Activated naive CD4-positive, alpha-beta T cell treated with anti-CD3 and anti-CD28 coated beads, Interleukin-2, amount 10 ng/mL, durations not matched to agents 7 days and 5 days (primary cell): Measurements from ENCODE around the gene MAML3.
A peak's percentile ranks its signal among the peaks of the same experiment; 100 is the strongest.

Source experiments
- CTCF ChIA-PET: fragments of 350-600 bp; sonication (Branson Sonifier 250); formaldehyde crosslinking; loops from one replicate; lab custom pipeline; 2021; ENCODE audit warnings: antibody characterized with exemption; lab: Charles Lee
- DNase-seq: peaks from one replicate; pipeline ENCODE4 v3.0.0-alpha.2; 2020
- H3K27ac Mint-ChIP-seq: one replicate; pipeline ENCODE4 v1.8.0; 2021; ENCODE audit warnings: mild to moderate bottlenecking, moderate library complexity, mixed read lengths
- H3K27me3 Mint-ChIP-seq: one replicate; pipeline ENCODE4 v1.8.0; 2021; ENCODE audit warnings: mild to moderate bottlenecking, mixed read lengths
- H3K36me3 Mint-ChIP-seq: one replicate; pipeline ENCODE4 v1.8.0; 2021; ENCODE audit warnings: mixed read lengths
- H3K4me1 Mint-ChIP-seq: one replicate; pipeline ENCODE4 v1.8.0; 2021; ENCODE audit warnings: mixed read lengths
- H3K4me3 Mint-ChIP-seq: one replicate; pipeline ENCODE4 v1.8.0; 2021; ENCODE audit warnings: mild to moderate bottlenecking, moderate library complexity, mixed read lengths
- H3K9me3 Mint-ChIP-seq: one replicate; pipeline ENCODE4 v1.8.0; 2021; ENCODE audit warnings: mixed read lengths

The MAML3 gene

DNA sequence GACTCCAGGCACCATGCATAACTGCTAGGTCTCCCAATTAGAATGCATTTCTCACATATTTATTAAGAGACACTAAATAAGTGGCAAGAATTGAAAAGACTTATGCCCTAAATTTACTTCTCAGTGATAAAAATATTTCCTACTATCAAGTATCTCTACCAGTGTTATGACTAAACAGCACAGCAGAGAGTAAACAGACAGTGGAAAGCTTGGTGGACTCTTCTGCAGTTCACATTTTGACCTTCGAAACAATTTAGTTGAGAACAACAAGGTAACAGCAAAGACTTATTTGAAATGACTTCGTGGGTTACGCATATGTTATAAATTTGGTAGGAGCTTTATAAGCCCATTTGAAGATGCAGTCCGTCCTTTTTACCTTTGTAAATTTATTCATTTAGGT lies 16.3 kb upstream of the MAML3 start:
- H3K4me3 Mint-ChIP-seq = no peak overlapping the region
- CTCF ChIA-PET = no interaction called here

DNA sequence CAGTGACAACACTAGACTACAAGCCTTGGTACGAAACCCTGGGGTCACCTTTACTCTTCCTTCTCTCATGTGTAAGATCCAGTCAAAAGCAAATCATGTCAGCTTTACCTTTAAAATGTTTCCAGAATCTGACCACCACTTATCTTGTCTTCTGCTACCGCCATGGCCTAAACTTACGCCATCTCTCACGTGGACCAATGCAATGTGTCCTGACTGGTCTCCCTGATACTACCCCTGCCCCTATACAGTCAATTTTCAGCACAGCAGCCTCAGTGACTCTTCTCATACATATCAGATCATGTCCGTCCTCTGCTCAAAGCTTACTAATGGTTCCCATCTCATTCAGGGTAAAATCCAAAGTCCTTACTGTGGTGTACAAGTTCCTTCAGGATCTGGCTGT lies 15.0 kb upstream of the MAML3 start:
- H3K4me3 Mint-ChIP-seq = no peak overlapping the region
- CTCF ChIA-PET = no interaction called here
- H3K9me3 Mint-ChIP-seq = no peaks in the 10 kb centered on the region
- no peak for DNase-seq
- H3K27me3 Mint-ChIP-seq = peaks cover 25% of the 10 kb centered on the region
- no peaks in the 10 kb centered on the region for H3K4me1 Mint-ChIP-seq
- no peak overlapping the region for H3K27ac Mint-ChIP-seq
- H3K36me3 Mint-ChIP-seq = no peaks in the 10 kb centered on the region

More for the DNA sequence above, 16.3 kb upstream of the MAML3 start:
- H3K27me3 Mint-ChIP-seq = peaks cover 27% of the 10 kb centered on the region
- no peak for DNase-seq
- no peak overlapping the region for H3K27ac Mint-ChIP-seq
- H3K9me3 Mint-ChIP-seq = no peaks in the 10 kb centered on the region
- H3K36me3 Mint-ChIP-seq = no peaks in the 10 kb centered on the region
- H3K4me1 Mint-ChIP-seq = no peaks in the 10 kb centered on the region

DNA sequence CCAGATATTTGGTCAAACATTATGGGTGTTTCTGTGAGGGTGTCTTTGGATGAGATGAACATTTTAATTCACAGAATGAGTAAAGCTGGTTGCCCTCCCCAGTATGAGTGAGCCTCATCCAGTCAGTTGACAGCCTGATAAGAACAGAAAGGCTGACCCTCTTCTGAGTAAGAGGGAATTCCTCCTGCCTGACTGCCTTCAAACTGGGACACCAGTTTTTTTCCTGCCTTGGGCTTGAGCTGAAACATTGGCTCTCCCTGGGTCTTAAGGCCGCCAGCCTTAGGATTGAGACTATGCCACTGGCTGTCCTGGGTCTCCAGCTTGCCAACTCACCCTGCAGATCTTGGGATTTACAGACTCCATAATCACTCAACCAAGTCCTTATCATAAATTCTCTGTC lies 14.5 kb upstream of the MAML3 start:
- Mint-ChIP-seq H3K4me3 (no peak overlapping the region), H3K9me3 (no peaks in the 10 kb centered on the region), H3K27me3 (peaks cover 25% of the 10 kb centered on the region), H3K4me1 (no peaks in the 10 kb centered on the region), H3K36me3 (no peaks in the 10 kb centered on the region), H3K27ac (no peak overlapping the region)
- CTCF ChIA-PET = no interaction called here
- no peak for DNase-seq

DNA sequence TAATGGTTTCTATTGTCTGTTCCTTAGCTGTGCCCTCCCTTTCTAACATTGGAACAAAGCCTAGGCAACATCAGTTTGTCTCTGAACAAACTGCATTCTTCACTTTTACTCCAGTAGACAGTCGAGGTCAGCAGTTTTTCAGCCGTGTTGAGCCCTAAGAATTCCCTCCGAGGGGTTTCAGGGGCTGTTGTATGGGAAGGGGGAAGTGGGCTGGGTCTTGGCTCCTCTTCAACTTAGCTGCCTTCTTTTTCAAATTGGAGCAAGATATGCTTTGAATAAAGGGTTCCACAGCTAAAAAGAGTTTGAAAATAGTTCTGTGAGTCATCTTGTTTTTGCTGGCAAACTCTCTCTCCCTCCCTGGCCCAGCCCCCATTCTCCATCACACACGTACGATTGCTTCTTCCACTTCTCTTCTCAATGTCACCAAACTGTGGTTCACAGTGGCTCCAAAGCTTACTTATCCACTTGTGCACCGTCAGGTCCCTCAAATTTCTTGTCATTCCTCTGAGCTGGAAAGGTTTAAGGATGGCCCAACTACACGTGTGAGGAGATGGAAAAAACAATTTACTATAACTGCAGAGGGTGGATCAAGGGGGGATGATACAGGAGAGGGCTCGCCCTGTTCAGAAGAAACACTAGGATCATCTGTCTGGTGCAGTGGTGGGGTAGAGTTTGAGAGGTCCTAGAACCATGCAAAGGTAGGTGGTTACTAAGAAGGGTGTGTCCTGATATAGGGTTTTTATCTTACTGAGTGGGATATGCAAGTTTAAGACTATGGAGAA lies 9.2 kb upstream of the MAML3 start:
- CTCF ChIA-PET = interaction anchor here (0.6 to 1.1 kb wide), 2 partner anchors 90 to 560 kb away, joined by 3 read pairs; no protein-coding TSS in a partner anchor
- Mint-ChIP-seq H3K36me3 (peaks cover 2% of the 10 kb centered on the region), H3K27ac (no peak overlapping the region), H3K4me3 (no peak overlapping the region), H3K9me3 (peaks cover 7% of the 10 kb centered on the region), H3K4me1 (no peaks in the 10 kb centered on the region), H3K27me3 (peaks cover 17% of the 10 kb centered on the region)
- DNase-seq = no peak

DNA sequence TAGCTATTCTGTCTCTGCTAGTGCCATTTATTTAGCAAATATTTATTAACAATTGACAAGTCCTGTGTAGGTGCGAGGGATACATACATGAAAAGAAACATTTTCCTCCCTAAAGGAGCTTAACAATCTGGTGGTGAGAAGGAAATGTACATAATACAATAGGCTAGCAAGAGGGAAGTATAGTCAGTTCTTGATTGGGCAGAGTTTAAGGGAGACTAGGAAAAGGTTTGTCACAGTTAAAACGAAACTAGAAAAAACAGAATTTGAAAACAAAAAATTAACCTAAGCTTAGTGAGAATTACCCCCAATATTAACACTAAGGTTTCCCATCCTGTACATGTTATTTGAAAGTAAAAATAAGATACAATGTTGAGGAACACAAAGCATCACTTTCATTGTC lies 8.6 kb upstream of the MAML3 start:
- no peak overlapping the region for H3K27ac Mint-ChIP-seq
- H3K4me3 Mint-ChIP-seq = no peak overlapping the region
- H3K27me3 Mint-ChIP-seq = peaks cover 21% of the 10 kb centered on the region

DNA sequence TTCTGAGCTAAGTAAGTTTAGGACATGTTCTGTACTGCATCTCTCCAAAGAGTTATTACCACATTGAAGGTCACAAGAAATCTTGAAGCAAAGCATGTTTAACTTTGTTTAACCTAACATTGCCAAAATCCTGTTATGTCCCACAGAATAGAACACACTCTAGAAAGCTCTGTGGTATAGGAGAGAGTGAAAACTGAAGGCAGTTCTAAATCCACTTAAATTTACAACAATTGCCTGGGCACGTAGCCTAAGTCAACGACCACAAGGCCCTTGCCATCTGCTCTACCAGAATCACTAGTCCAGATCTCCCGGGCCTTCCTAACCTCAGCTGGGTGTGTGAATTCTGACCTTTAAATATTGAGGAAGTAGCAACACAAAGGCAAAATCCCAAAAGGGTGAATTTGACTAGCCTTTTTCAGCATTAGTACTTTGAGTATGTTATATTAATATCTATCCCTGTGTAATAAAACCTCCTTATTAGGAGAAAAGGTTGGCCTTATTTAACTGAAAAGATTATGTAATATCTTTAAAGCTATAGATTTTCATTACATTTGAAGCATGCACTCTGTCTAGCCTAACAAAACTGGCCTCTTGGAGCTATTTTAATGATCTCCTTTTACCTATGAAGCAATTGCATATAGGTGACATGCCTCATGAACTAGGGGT lies 4.5 kb upstream of the MAML3 start:
- H3K27ac Mint-ChIP-seq = no peak overlapping the region
- DNase-seq = no peak
- CTCF ChIA-PET = interaction anchor here (1.3 kb wide), 2 partner anchors 95 to 107 kb away, joined by 3 read pairs; no protein-coding TSS in a partner anchor

More for the DNA sequence above, 8.6 kb upstream of the MAML3 start:
- Mint-ChIP-seq H3K36me3 (peaks cover 2% of the 10 kb centered on the region), H3K9me3 (peaks cover 7% of the 10 kb centered on the region), H3K4me1 (no peaks in the 10 kb centered on the region)
- CTCF ChIA-PET = interaction anchor here (1.1 kb wide), 1 partner anchor 91 kb away, joined by 3 read pairs; no protein-coding TSS in a partner anchor
- DNase-seq = no peak

DNA sequence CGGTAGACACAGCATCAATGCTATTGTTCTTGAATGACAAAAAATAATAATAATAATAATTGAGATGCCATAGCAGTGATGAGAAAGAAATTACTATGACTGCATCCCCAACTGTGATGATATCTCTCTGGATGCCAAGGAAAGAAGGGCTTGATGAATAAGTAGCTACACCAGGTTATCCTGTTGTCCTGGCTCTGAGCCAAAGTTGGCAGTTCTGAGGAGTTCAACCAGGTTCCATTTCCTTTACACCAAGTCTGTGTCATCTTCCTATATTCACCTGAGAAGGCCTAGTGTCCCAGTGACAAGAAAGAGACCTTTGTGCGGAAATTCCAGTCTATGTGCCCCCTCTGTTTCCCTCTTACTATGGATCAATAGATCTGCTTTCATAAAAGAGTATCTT lies 3.4 kb upstream of the MAML3 start:
- Mint-ChIP-seq H3K4me3 (no peak overlapping the region), H3K9me3 (peaks cover 5% of the 10 kb centered on the region), H3K27me3 (peaks cover 53% of the 10 kb centered on the region), H3K4me1 (peaks cover 33% of the 10 kb centered on the region), H3K36me3 (no peaks in the 10 kb centered on the region), H3K27ac (no peak overlapping the region)
- CTCF ChIA-PET = no interaction called here
- DNase-seq = no peak

More for the DNA sequence above, 4.5 kb upstream of the MAML3 start:
- Mint-ChIP-seq H3K4me3 (no peak overlapping the region), H3K27me3 (peaks cover 46% of the 10 kb centered on the region), H3K4me1 (peaks cover 26% of the 10 kb centered on the region), H3K36me3 (peaks cover 2% of the 10 kb centered on the region), H3K9me3 (peaks cover 7% of the 10 kb centered on the region)

DNA sequence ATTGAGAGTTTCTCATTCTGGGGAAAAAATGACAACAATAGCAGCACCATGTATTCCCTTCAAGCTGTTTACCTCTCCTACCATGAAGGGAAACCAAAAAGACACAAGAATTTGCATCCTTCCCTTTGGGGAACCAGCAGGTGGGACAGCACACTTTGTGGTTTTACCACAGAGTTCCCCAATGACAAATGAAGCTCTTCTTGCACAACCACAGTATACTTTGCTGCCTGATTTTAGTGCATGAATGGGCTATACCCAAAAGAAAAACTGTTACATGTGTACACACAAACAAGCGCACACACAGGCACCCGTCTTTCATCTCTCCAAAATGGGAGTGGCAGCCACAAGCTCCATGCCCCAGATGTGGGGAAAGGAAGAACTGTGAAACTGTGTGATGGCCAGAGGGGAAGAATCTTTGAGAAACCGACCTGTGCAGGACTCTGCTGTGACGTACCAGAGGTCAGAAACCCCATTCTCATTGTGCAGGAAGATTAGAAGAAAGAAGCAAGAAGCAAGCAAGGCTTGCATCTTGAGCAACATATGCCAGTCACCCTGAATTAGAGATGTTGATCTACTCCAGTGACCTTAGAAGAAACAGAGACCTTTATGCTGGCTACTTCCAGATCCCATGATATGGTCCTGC lies 2.7 kb upstream of the MAML3 start:
- Mint-ChIP-seq H3K27me3 (peaks cover 60% of the 10 kb centered on the region), H3K4me3 (no peak overlapping the region), H3K27ac (no peak overlapping the region), H3K4me1 (peaks cover 37% of the 10 kb centered on the region), H3K9me3 (peaks cover under 1% of the 10 kb centered on the region), H3K36me3 (no peaks in the 10 kb centered on the region)
- no peak for DNase-seq
- CTCF ChIA-PET = interaction anchor here (1.3 to 1.5 kb wide), 2 partner anchors 96 to 107 kb away, joined by 5 to 7 read pairs; no protein-coding TSS in a partner anchor

DNA sequence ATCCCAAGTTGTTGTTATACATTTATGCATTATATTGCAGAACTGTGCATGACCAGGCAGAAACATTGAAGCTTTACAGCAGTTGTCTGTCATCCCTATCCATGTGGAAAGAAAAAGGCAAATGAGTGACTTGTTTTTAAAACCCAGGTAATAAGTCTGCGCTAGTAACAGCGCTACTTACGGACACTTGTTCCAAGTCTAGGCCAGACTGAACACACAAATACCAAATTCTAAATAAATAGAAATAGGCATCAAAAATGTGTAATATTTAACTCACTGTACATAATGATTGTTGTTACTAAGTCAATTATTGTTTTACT lies 548 bp upstream of the MAML3 start:
- H3K27me3 Mint-ChIP-seq = peaks cover 78% of the 10 kb centered on the region
- CTCF ChIA-PET = interaction anchor here (1.0 to 1.4 kb wide), 2 partner anchors 56 to 99 kb away, joined by 3 to 4 read pairs; no protein-coding TSS in a partner anchor
- H3K27ac Mint-ChIP-seq = peak overlapping the region; percentile 74
- no peak for DNase-seq
- H3K4me1 Mint-ChIP-seq = peaks cover 49% of the 10 kb centered on the region
- H3K4me3 Mint-ChIP-seq = peak overlapping the region; percentile 76
- no peaks in the 10 kb centered on the region for H3K36me3 Mint-ChIP-seq
- no peaks in the 10 kb centered on the region for H3K9me3 Mint-ChIP-seq

DNA sequence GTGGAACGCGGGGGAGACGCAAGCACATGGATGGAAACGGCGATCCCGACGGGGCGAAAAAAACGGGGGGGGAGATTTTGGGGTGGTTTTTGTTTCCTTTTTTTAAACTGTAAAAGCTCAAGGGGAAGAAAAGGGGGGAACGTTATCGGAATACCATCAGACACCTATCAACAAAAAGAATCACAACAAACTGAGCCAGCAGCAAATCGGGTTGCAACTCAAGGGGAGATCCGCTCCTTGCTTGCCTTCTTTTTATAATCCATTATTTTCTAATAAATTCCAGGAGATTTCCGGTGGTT lies 616 bp downstream of the MAML3 start:
- Mint-ChIP-seq H3K27ac (peak overlapping the region; percentile 58), H3K4me1 (peaks cover 54% of the 10 kb centered on the region)

DNA sequence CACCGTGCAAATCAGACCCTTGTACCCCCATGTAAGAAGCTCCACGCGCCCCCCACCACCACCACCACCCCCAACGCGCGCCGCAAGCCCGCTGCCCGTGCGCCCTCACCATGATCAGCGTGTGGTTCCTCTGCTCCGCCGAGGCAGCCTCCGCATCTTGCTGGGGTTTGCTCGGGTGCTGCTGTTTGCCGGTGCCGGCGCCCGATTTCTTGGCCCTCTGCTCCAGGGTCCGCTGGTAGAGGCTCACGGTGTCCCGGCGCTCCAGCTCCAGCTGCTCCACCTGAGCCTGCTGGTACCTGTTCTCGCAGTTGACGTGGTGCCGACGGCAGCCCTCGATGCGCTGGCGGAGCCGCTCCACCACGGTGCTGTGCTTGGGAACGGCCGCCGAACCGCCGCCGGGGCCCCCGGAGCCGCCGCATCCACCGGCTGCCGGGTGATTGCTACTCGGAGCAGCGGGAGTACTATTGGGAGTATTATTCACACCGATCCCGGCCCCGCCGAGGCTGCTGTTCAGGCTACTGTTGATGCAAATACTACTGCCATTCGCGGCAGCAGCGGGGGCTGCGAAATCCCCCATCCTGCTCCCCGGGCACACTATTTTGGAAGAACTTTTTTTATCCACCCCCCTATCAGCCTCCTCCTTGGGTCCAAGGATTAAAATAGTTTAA lies 1.1 kb downstream of the MAML3 start:
- DNase-seq = peak; percentile 56
- peaks cover 85% of the 10 kb centered on the region for H3K27me3 Mint-ChIP-seq
- peak overlapping the region; percentile 76 for H3K4me3 Mint-ChIP-seq
- H3K36me3 Mint-ChIP-seq = no peaks in the 10 kb centered on the region
- H3K27ac Mint-ChIP-seq = peak overlapping the region; percentile 79
- CTCF ChIA-PET = interaction anchor here (0.9 to 2.3 kb wide), 4 partner anchors 57 to 101 kb away, joined by 3 to 6 read pairs (median 4); no protein-coding TSS in a partner anchor
- H3K4me1 Mint-ChIP-seq = peaks cover 54% of the 10 kb centered on the region
- no peaks in the 10 kb centered on the region for H3K9me3 Mint-ChIP-seq

More for the DNA sequence above, 616 bp downstream of the MAML3 start:
- H3K36me3 Mint-ChIP-seq = no peaks in the 10 kb centered on the region
- H3K4me3 Mint-ChIP-seq = peak overlapping the region; percentile 76
- DNase-seq = no peak
- CTCF ChIA-PET = interaction anchor here (1.0 to 1.6 kb wide), 4 partner anchors 54 to 100 kb away, joined by 3 to 5 read pairs (median 4); no protein-coding TSS in a partner anchor
- H3K27me3 Mint-ChIP-seq = peaks cover 86% of the 10 kb centered on the region
- no peaks in the 10 kb centered on the region for H3K9me3 Mint-ChIP-seq

DNA sequence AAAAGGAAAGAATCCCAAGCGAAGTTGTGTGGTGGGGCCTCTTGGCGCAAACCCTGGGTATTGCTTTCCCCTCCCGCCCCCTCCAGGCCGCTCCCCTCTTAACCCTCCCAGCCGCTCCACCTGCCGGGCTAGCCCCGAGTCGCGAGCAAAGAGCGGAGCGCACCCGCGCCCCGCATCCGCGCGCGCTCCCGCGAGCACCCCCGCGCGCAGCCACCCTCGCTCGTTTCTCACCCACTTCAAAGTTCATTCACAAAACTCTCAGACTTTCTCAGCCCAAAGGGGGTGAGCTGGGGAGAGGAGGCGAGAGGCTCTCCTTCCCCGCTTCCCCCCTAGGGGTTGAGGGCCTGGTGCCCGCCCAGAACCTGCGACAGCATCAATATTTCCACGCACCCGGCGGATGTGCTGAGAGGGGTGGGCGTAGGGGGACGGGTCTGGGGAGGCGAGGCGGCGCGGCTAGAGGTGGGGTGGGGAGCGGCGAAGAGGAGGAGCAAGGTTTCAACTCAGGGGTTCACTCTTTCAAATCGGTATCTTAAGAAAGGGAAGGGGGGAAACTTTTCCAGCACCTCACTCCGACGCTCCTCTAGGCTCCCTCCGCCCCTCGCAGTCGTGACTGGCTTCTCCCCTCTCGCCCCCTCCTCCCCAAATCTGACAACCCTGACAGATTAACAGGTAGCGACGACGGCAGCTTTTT lies 1.8 kb downstream of the MAML3 start:
- Mint-ChIP-seq H3K36me3 (no peaks in the 10 kb centered on the region), H3K27me3 (peaks cover 86% of the 10 kb centered on the region), H3K27ac (peak overlapping the region; percentile 79), H3K9me3 (no peaks in the 10 kb centered on the region), H3K4me1 (peaks cover 54% of the 10 kb centered on the region), H3K4me3 (peak overlapping the region; percentile 76)
- CTCF ChIA-PET = interaction anchor here (0.9 to 2.3 kb wide), 3 partner anchors 56 to 101 kb away, joined by 4 to 6 read pairs (median 5); no protein-coding TSS in a partner anchor
- DNase-seq = peak; percentile 81

DNA sequence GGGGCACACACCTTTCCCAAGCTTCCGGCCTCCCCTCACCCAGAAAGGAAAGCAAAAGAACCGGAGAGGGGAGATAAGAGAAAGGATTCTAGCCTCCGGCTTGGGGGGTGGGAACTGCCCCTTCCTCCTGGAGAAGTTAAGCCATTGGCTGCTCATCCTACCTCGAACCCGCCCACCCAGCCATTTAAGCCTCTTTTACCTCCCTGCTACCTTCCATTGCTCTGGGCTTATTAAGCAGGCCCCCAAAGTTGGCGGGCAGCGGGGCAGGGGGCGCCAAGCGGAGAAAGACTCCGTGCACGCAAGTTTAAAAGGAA lies 2.3 kb downstream of the MAML3 start:
- peaks cover 82% of the 10 kb centered on the region for H3K27me3 Mint-ChIP-seq
- peak overlapping the region; percentile 79 for H3K27ac Mint-ChIP-seq
- peak overlapping the region; percentile 76 for H3K4me3 Mint-ChIP-seq
- CTCF ChIA-PET = interaction anchor here (0.9 to 2.3 kb wide), 3 partner anchors 56 to 102 kb away, joined by 3 to 6 read pairs (median 4); no protein-coding TSS in a partner anchor
- peak; percentile 77 for DNase-seq
- peaks cover 51% of the 10 kb centered on the region for H3K4me1 Mint-ChIP-seq
- no peaks in the 10 kb centered on the region for H3K9me3 Mint-ChIP-seq
- H3K36me3 Mint-ChIP-seq = no peaks in the 10 kb centered on the region
